Activated T-helper 2 cell treated with anti-CD3 and anti-CD28 coated beads, Interferon-gamma antibody, Interleukin-2, Interleukin-4, amounts not matched to agents 10 μg/mL and 5 μg/mL and 100 μg/mL, durations not matched to agents 14 hours and 24 hours and 36 hours (primary cell): ENCODE results near the gene XDH. TPM values are rescaled to one million over a fixed set of nuclear protein-coding genes. Genes with fewer than 3 reads are reported as not detected.

ENCODE experiments used
- DNase-seq: peaks from one replicate; pipeline ENCODE4 v3.0.0; 2021; ENCODE audit warnings: low spot score
- H3K27ac Mint-ChIP-seq: one replicate; pipeline ENCODE4 v1.8.0; 2021; ENCODE audit warnings: mixed read lengths
- H3K27me3 Mint-ChIP-seq: one replicate; pipeline ENCODE4 v1.8.0; 2021; ENCODE audit warnings: low read depth, mixed read lengths
- H3K36me3 Mint-ChIP-seq: one replicate; pipeline ENCODE4 v1.8.0; 2021; ENCODE audit warnings: low read depth, mixed read lengths
- H3K4me1 Mint-ChIP-seq: one replicate; pipeline ENCODE4 v1.8.0; 2021; ENCODE audit warnings: low read depth, mixed read lengths
- H3K4me3 Mint-ChIP-seq: one replicate; pipeline ENCODE4 v1.8.0; 2021; ENCODE audit warnings: low read depth, mild to moderate bottlenecking, moderate library complexity, mixed read lengths
- H3K9me3 Mint-ChIP-seq: one replicate; pipeline ENCODE4 v1.8.0; 2021; ENCODE audit warnings: mixed read lengths
- intact Hi-C: fragments of 100-400 bp; cut with micrococcal nuclease; formaldehyde crosslinking; loops from one replicate; pipeline ENCODE4 v1.15.1; 2023
- total RNA-seq: library from RNA; stranded (reverse); gene quantifications from 2 replicates; pipeline ENCODE4 v1.2.3, GENCODE V29; 2022

XDH gene
- total RNA-seq, 1 donor from 2014 or later, result not detected

GRCh38 chr2:31349160-31349559 is 65.4 kb downstream of the XDH start:
- Mint-ChIP-seq H3K9me3 (no peaks in the 10 kb centered on the region), H3K4me1 (peaks cover 6% of the 10 kb centered on the region), H3K27me3 (peaks cover 29% of the 10 kb centered on the region), H3K36me3 (no peaks in the 10 kb centered on the region), H3K27ac (no peak overlapping the region), H3K4me3 (no peak overlapping the region)
- intact Hi-C loops, result no loop called here
- no peak for DNase-seq

GRCh38 chr2:31348618-31349017 is 65.9 kb downstream of the XDH start:
- Mint-ChIP-seq H3K27ac (no peak overlapping the region), H3K9me3 (no peaks in the 10 kb centered on the region), H3K36me3 (no peaks in the 10 kb centered on the region), H3K27me3 (peaks cover 26% of the 10 kb centered on the region), H3K4me3 (no peak overlapping the region), H3K4me1 (peaks cover 6% of the 10 kb centered on the region)
- intact Hi-C loops, result no loop called here
- DNase-seq, result no peak

DNA sequence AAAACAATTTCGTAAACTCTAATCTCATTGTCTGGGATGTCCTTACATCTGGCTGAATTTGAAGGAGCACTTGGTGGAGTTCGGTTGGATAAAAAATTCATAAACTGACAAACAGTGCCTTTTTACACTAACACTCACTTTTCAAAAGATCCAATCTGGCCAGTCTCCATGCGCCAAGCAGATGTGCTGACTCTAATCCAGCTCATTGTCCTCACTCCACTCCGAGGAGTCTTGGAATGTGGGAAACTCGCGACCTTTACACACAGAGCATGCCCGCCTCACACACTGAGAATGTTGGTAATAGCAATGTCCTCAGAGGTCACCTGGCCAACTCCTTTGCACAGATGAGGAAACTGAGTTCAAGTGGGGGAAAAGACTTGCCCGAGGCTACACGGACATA is 66.8 kb downstream of the XDH start:
- H3K27me3 Mint-ChIP-seq, result peaks cover 23% of the 10 kb centered on the region
- H3K36me3 Mint-ChIP-seq, result no peaks in the 10 kb centered on the region
- no peak overlapping the region for H3K27ac Mint-ChIP-seq
- no peak for DNase-seq
- intact Hi-C loops, result no loop called here
- H3K4me3 Mint-ChIP-seq, result no peak overlapping the region
- H3K4me1 Mint-ChIP-seq, result peaks cover 6% of the 10 kb centered on the region
- H3K9me3 Mint-ChIP-seq, result no peaks in the 10 kb centered on the region

- Mint-ChIP-seq H3K9me3 (no peaks in the 10 kb centered on the region), H3K4me1 (peaks cover 4% of the 10 kb centered on the region), H3K27me3 (peaks cover 23% of the 10 kb centered on the region), H3K36me3 (no peaks in the 10 kb centered on the region), H3K27ac (no peak overlapping the region), H3K4me3 (no peak overlapping the region)
- DNase-seq, result no peak
- intact Hi-C loops, result no loop called here
Observed at GRCh38 chr2:31347319-31347718, 67.2 kb downstream of the XDH start.

DNA sequence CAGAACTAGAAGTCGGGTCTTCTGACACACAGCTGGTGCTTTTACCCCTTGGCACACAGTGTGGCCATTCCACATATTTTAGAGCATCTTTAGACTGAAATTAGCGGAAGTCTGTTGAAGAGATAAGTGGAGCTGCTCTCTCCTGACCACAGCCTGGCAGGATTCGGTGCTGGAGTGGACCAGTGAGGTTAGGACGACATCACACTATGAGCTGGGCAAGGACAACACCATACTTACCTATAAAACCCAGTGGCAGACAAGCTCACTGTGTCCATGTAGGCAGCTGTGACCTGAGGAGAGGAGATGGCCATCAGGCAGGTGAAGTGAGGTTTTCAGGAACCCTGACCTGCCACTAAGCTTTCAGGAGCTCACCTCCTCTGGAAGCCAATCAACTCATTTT is 70.1 kb downstream of the XDH start:
- Mint-ChIP-seq H3K27me3 (peaks cover 18% of the 10 kb centered on the region), H3K27ac (no peak overlapping the region), H3K4me3 (no peak overlapping the region), H3K4me1 (no peaks in the 10 kb centered on the region), H3K9me3 (no peaks in the 10 kb centered on the region), H3K36me3 (no peaks in the 10 kb centered on the region)
- DNase-seq, result no peak
- intact Hi-C loops, result no loop called here

- no peak for DNase-seq
- no peaks in the 10 kb centered on the region for H3K4me1 Mint-ChIP-seq
- no peaks in the 10 kb centered on the region for H3K9me3 Mint-ChIP-seq
- no peaks in the 10 kb centered on the region for H3K36me3 Mint-ChIP-seq
- peaks cover 19% of the 10 kb centered on the region for H3K27me3 Mint-ChIP-seq
- intact Hi-C loops, result no loop called here
- no peak overlapping the region for H3K4me3 Mint-ChIP-seq
- H3K27ac Mint-ChIP-seq, result no peak overlapping the region
Observed at GRCh38 chr2:31341351-31341750, 73.2 kb downstream of the XDH start.

- no peak overlapping the region for H3K27ac Mint-ChIP-seq
- no peaks in the 10 kb centered on the region for H3K9me3 Mint-ChIP-seq
- H3K4me3 Mint-ChIP-seq, result no peak overlapping the region
- no peaks in the 10 kb centered on the region for H3K36me3 Mint-ChIP-seq
- no peak for DNase-seq
- H3K27me3 Mint-ChIP-seq, result peaks cover 14% of the 10 kb centered on the region
- intact Hi-C loops, result no loop called here
- no peaks in the 10 kb centered on the region for H3K4me1 Mint-ChIP-seq
Observed at GRCh38 chr2:31339696-31340095, 74.8 kb downstream of the XDH start.

GRCh38 chr2:31337860-31338259 is 76.7 kb downstream of the XDH start:
- intact Hi-C loops, result no loop called here
- Mint-ChIP-seq H3K36me3 (no peaks in the 10 kb centered on the region), H3K4me1 (peaks cover 2% of the 10 kb centered on the region), H3K4me3 (no peak overlapping the region), H3K27ac (no peak overlapping the region), H3K9me3 (no peaks in the 10 kb centered on the region), H3K27me3 (peaks cover 19% of the 10 kb centered on the region)
- no peak for DNase-seq

GRCh38 chr2:31337197-31337596 is 77.3 kb downstream of the XDH start:
- Mint-ChIP-seq H3K27me3 (peaks cover 16% of the 10 kb centered on the region), H3K27ac (no peak overlapping the region), H3K36me3 (no peaks in the 10 kb centered on the region), H3K4me3 (no peak overlapping the region), H3K9me3 (no peaks in the 10 kb centered on the region), H3K4me1 (peaks cover 2% of the 10 kb centered on the region)
- intact Hi-C loops, result no loop called here
- DNase-seq, result no peak

DNA sequence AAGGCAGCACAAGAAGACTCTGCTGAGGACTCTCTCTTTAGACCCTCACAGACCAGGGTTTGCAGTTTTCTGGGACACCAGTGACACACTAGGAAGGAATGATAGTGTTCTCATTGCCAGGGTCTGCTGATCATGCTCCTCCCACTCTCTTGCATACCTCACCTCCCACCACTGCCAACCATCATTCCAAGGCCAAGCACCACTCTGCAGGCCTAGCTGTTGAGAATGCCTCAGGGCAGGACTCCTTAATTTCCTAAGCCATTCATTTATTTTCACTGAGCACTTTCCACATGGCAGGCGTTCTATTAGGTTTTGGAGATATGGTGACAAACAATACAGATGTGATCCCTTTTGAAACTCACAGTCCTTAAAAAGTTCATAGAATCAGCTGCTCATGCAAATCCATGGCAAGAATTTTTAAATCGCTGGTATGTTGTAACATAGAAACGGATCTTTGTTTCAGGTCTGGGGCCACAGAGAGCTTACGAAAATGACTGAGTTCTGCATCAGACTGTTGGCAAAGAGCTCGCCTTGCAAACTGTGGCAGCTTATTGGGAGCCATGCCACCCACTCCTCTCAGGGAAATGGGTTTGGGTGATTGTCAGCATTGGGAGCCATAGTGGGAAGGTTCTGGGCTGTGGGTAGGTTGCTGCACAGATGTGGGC is 78.5 kb downstream of the XDH start:
- H3K4me3 Mint-ChIP-seq, result no peak overlapping the region
- DNase-seq, result no peak
- no peak overlapping the region for H3K27ac Mint-ChIP-seq
- peaks cover 2% of the 10 kb centered on the region for H3K4me1 Mint-ChIP-seq
- peaks cover 19% of the 10 kb centered on the region for H3K27me3 Mint-ChIP-seq
- H3K9me3 Mint-ChIP-seq, result no peaks in the 10 kb centered on the region
- intact Hi-C loops, result no loop called here
- no peaks in the 10 kb centered on the region for H3K36me3 Mint-ChIP-seq

DNA sequence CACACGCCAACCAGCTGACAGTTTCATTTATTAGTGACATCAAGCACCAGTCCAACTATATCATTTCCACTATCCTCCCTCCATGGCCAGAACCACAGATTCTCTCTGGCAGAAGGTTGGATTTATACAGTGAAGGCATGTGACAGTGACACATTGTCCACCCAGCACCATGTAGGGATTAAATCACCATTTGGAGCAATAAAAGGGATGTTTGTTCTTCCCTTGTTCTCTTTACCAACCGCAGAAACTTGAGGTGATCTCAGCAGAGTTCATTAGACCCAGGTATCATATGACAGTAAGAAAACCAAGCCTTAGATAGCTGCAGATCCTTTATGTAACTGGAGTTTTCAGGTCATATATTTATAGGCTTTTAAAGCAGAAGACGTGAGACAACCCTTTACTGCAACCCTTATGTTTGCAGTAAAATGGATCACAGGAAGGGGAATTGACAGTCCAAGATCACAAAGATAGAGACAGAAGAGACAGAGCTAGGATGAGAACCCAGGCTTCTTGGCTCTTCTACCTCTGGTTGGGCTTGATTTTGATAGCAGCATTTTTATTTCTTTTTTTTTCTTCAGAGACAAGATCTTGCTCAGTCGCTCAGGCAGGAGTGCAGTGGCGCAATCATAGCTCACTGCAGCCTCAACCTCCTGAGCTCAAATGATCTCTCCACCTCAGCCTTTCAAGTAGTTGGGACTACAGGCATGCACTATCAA is 80.1 kb downstream of the XDH start:
- DNase-seq, result no peak
- Mint-ChIP-seq H3K9me3 (no peaks in the 10 kb centered on the region), H3K27ac (no peak overlapping the region), H3K4me3 (no peak overlapping the region), H3K36me3 (no peaks in the 10 kb centered on the region), H3K27me3 (peaks cover 23% of the 10 kb centered on the region), H3K4me1 (peaks cover 2% of the 10 kb centered on the region)
- intact Hi-C loops, result loop anchor here (5.0 kb wide), 3 partner anchors 37 to 607 kb away; no protein-coding TSS in a partner anchor

- peak; percentile 68 for DNase-seq
- Mint-ChIP-seq H3K27me3 (peaks cover 25% of the 10 kb centered on the region), H3K4me1 (peaks cover 2% of the 10 kb centered on the region), H3K9me3 (no peaks in the 10 kb centered on the region), H3K4me3 (no peak overlapping the region), H3K27ac (no peak overlapping the region), H3K36me3 (no peaks in the 10 kb centered on the region)
- intact Hi-C loops, result loop anchor here (1.0 to 5.0 kb wide), 5 partner anchors 36 to 619 kb away; no protein-coding TSS in a partner anchor
Observed at GRCh38 chr2:31333527-31334183, 80.9 kb downstream of the XDH start.

DNA sequence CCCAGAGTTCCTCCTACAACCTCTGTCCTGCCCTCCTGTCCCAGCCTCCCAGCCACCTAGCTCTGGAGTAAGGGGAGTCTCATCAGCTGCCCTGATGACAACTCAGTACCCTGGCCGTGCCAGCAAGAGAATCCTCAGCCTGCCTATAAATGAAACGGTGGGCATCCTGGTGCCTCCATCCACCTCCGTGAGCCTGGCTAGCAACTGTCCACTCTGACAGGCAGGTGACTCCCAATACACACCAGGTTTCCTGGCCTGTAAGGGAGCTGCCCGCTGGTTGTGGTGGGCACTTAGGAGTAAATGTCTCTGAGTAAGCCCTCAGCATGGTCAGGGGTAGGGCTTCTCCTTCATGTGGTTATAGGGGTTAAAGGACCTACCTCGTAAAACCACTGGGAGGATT is 81.5 kb downstream of the XDH start:
- intact Hi-C loops, result loop anchor here (1.0 to 5.0 kb wide), 5 partner anchors 36 to 619 kb away; no protein-coding TSS in a partner anchor
- H3K36me3 Mint-ChIP-seq, result no peaks in the 10 kb centered on the region
- no peak overlapping the region for H3K4me3 Mint-ChIP-seq
- H3K27ac Mint-ChIP-seq, result no peak overlapping the region
- peaks cover 2% of the 10 kb centered on the region for H3K4me1 Mint-ChIP-seq
- peaks cover 23% of the 10 kb centered on the region for H3K27me3 Mint-ChIP-seq
- no peaks in the 10 kb centered on the region for H3K9me3 Mint-ChIP-seq
- DNase-seq, result no peak
